K562 (cell line): ENCODE results near the gene TCF25. TPM values are rescaled to one million over a fixed set of nuclear protein-coding genes. Genes with fewer than 3 reads are reported as not detected.

Source experiments
- ATAC-seq: fragments of 200-7000 bp; cut with Tn5 transposase; 3 replicates; pipeline ENCODE4 v1.9.1; 2020; ENCODE audit warnings: moderate library complexity
- BruUV-seq: library from RNA; stranded (reverse); fragments of 400-500 nt; replicated peaks from 2 replicates; lab custom pipeline; 2021; lab: Mats Ljungman, UMichigan
- CTCF ChIA-PET: fragments of 300-600 bp; formaldehyde crosslinking; extraction: SDS; loops from one replicate; lab custom pipeline; 2021; ENCODE audit warnings: low intra/inter-chr PET ratio; lab: Yijun Ruan, JAX
- POLR2A ChIA-PET: fragments of 300-600, 350-650 bp; sonication (Branson Sonifier 250); formaldehyde crosslinking; extraction: SDS; loops from one replicate; lab custom pipeline; 2021; ENCODE audit warnings: antibody characterized with exemption, inconsistent platforms; lab: Yijun Ruan, JAX
- DNase-seq, 4 experiments: peaks; one replicate each; pipeline versions ENCODE4 v3.0.0 to v3.0.0-alpha.2; 2011 to 2018; ENCODE audit warnings: low spot score in 3 of 4, mixed read lengths in 3 of 4; ENCODE audit errors: extremely low read depth in 1 of 4
- FAIRE-seq: peaks from 2 replicates; lab custom pipeline; 2011; peaks lifted over from hg19 to GRCh38; lab: Jason Lieb, UNC
- H2AFZ ChIP-seq: 2 replicates; pipeline ENCODE4 v1.6.0; 2011; ENCODE audit warnings: low read depth, low read length, control low read depth, inconsistent platforms
- H3K27ac ChIP-seq: fragments of 200-600 bp; 3 replicates; pipeline ENCODE4 v1.8.0; 2011; ENCODE audit warnings: low read depth, mild to moderate bottlenecking, control low read depth, inconsistent platforms, low read length, moderate library complexity, mixed read lengths; ENCODE audit errors: extremely low read depth
- H3K27me3 ChIP-seq, 2 experiments: fragments of 300-600 bp in 1 of 2; 2 replicates in 1 of 2; 3 replicates in 1 of 2; pipeline versions ENCODE4 v1.6.0 to v1.8.0; 2011; ENCODE audit warnings: inconsistent platforms in 2 of 2, low read length in 2 of 2, mild to moderate bottlenecking in 1 of 2, mixed read lengths in 1 of 2, moderate library complexity in 1 of 2; ENCODE audit not compliant: control insufficient read depth in 2 of 2, insufficient read depth in 2 of 2
- H3K36me3 ChIP-seq: fragments of 300-600 bp; 3 replicates; pipeline ENCODE4 v1.8.0; 2011; ENCODE audit warnings: mild to moderate bottlenecking, low read length, inconsistent platforms; ENCODE audit not compliant: control insufficient read depth, insufficient read depth
- H3K4me1 ChIP-seq, 2 experiments: fragments of 200-600 bp in 1 of 2; replicated peaks in 1 of 2; 2 replicates in 1 of 2; 3 replicates in 1 of 2; pipeline versions ENCODE4 v1.5.1 to v1.8.0; 2011; ENCODE audit warnings: inconsistent platforms in 2 of 2, low read length in 2 of 2, mild to moderate bottlenecking in 1 of 2, mixed read lengths in 1 of 2, moderate library complexity in 1 of 2; ENCODE audit not compliant: control insufficient read depth in 2 of 2, insufficient read depth in 2 of 2
- H3K4me2 ChIP-seq: 2 replicates; pipeline ENCODE4 v1.6.1; 2011; ENCODE audit warnings: low read length, control low read depth, inconsistent platforms, mixed read lengths; ENCODE audit not compliant: insufficient read depth
- H3K4me3 ChIP-seq: fragments of 200-600 bp; sonication (generic), shearing (Covaris generic); 2 replicates; pipeline ENCODE4 v1.5.1; 2016; ENCODE audit warnings: control low read depth, inconsistent platforms
- H3K79me2 ChIP-seq: fragments of 200-600 bp; 3 replicates; pipeline ENCODE4 v1.8.0; 2011; ENCODE audit warnings: low read length, inconsistent platforms; ENCODE audit not compliant: control insufficient read depth, insufficient read depth
- H3K9ac ChIP-seq, 2 experiments: 2 replicates each; pipeline versions ENCODE4 v1.6.0 to v1.6.1; 2011; ENCODE audit warnings: low read depth in 2 of 2, low read length in 2 of 2, control low read depth in 1 of 2, inconsistent platforms in 1 of 2, mild to moderate bottlenecking in 1 of 2, mixed read lengths in 1 of 2; ENCODE audit not compliant: insufficient read depth in 1 of 2
- H3K9me1 ChIP-seq: one replicate; pipeline ENCODE4 v1.6.0; 2011; ENCODE audit warnings: inconsistent platforms, mild to moderate bottlenecking, low read length, moderate library complexity; ENCODE audit not compliant: control insufficient read depth, insufficient read depth
- H3K9me3 ChIP-seq: replicated peaks from 2 replicates; pipeline ENCODE4 v1.5.1; 2011; ENCODE audit warnings: low read depth, low read length, inconsistent platforms; ENCODE audit not compliant: control insufficient read depth, insufficient read depth
- H4K20me1 ChIP-seq: replicated peaks from 2 replicates; pipeline ENCODE4 v1.6.1; 2011; ENCODE audit warnings: low read length, inconsistent platforms, mixed read lengths; ENCODE audit not compliant: control insufficient read depth, insufficient read depth
- RB1 ChIP-seq: fragments of 450-650 bp; IDR thresholded peaks from 2 replicates; pipeline ENCODE4 v1.6.1; 2017; ENCODE audit warnings: low read depth, mild to moderate bottlenecking
- SPI1 ChIP-seq: IDR thresholded peaks from 2 replicates; pipeline ENCODE4 v1.6.1; 2011; ENCODE audit warnings: low read depth, low read length, control low read depth, borderline replicate concordance
- SUPT5H ChIP-seq: fragments of 450-650 bp; IDR thresholded peaks from 2 replicates; pipeline ENCODE4 v1.6.1; 2016
- ZNF143 ChIP-seq: sonication (generic); formaldehyde crosslinking; IDR thresholded peaks from 2 replicates; pipeline ENCODE4 v1.9.0; 2022; ENCODE audit warnings: mild to moderate bottlenecking, missing genetic modification reagents
- WGBS: fragments of 100-300 bp; shearing (Covaris generic); methylation state at CpG from one replicate; pipeline ENCODE4 v1.1.6; 2016; ENCODE audit warnings: low coverage, mixed read lengths; ENCODE audit not compliant: insufficient coverage; ENCODE audit errors: missing lambda C conversion rate; 5-methylcytosine and 5-hydroxymethylcytosine counted together
- in situ Hi-C: fragments of 300-500 bp; cut with MboI; formaldehyde crosslinking; loops from 4 replicates; pipeline ENCODE4 v1.15.0; 2018; ENCODE audit warnings: inconsistent platforms, mixed read lengths
- intact Hi-C: fragments of 100-400 bp; cut with micrococcal nuclease; formaldehyde crosslinking; loops from 2 replicates; pipeline ENCODE4 v1.14.2; 2022
- polyA plus RNA-seq, 8 experiments: library from polyadenylated mRNA; depleted of rRNA in 4 of 8; stranded (reverse) in 5 of 8; unstranded in 3 of 8; fragments of >200 nt; fragmentation: Nextera tagmentation in 2 of 8; fragmentation: Illumina TruSeq in 1 of 8; extraction: Ambion mirVana in 2 of 8; extraction: Trizol in 1 of 8; gene quantifications; 2 replicates each; pipeline versions ENCODE4 v1.2.1 to v1.2.3, GENCODE V29; 2011 to 2014; ENCODE audit warnings: inconsistent platforms in 1 of 8, missing spikeins in 1 of 8
- total RNA-seq, 7 experiments: library from RNA; depleted of rRNA in 6 of 7; stranded (reverse); fragments of >200 nt in 6 of 7; fragmentation: Illumina TruSeq in 2 of 7; extraction: Trizol in 2 of 7; gene quantifications; 2 replicates each; pipeline versions ENCODE4 v1.2.1 to v1.2.3, GENCODE V29; 2011 to 2021; ENCODE audit warnings: low replicate concordance in 1 of 7
- TF ChIP-seq, protein P1 (sequence below): fragments of 250-450 bp; sonication (Bioruptor Pico); IDR thresholded peaks from 2 replicates; pipeline ENCODE4 v1.4.0; 2020
- TF ChIP-seq, protein P2 (sequence below), 2 experiments: fragments of 450-650 bp in 1 of 2; sonication (generic) in 1 of 2; formaldehyde crosslinking; conservative IDR thresholded peaks; 2 replicates each; pipeline versions ENCODE4 v1.4.0 to v1.8.1; 2020 to 2022; ENCODE audit warnings: mild to moderate bottlenecking in 1 of 2, missing genetic modification reagents in 1 of 2
- TF ChIP-seq, protein P3 (sequence below), 3 experiments: IDR thresholded peaks in 2 of 3; conservative IDR thresholded peaks in 1 of 3; 2 replicates each; pipeline ENCODE4 v1.5.1; 2011 to 2012; ENCODE audit warnings: low read length in 3 of 3, mild to moderate bottlenecking in 3 of 3, control low read depth in 2 of 3, improper control_type of control experiment in 1 of 3, inconsistent platforms in 1 of 3, low read depth in 1 of 3, mixed read lengths in 1 of 3, moderate library complexity in 1 of 3; ENCODE audit not compliant: insufficient read depth in 2 of 3
- TF ChIP-seq, protein P4 (sequence below): fragments of 450-650 bp; formaldehyde crosslinking; IDR thresholded peaks from 2 replicates; pipeline ENCODE4 v1.4.0; 2020; ENCODE audit warnings: mild to moderate bottlenecking, mixed read lengths

The TCF25 gene
- total and polyA plus RNA-seq, 9 of the 15 experiments (the other 6 are each of a cell fraction or from before 2014, with no cell fraction given), result 9.0 to 154 (median 83.8) TPM

DNA sequence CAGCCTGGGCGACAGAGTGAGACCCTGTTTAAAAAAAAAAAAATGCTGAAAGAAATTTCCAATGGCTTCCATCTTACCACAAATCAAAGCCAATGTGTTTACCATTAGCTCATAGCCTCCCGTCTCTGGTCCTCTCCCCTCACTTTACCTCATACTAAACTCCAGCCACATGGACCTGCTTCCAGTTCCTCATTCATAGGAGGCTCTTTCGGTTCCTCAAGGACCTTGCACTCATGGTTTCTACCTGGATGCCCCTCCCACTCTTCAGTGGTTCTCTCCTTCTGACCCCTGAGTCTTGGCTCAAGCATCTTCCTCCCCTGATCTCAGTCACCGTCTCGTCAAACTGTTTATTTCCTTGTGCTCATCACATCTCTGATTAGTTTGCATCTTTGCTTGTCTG lies 71.4 kb downstream of the TCF25 start:
- in situ Hi-C loops (no loop called here), intact Hi-C loops (no loop called here)
- Histone ChIP-seq H3K4me2 (no peak overlapping the region), H3K9ac (no peak overlapping the region), H3K9me1 (no peaks in the 10 kb centered on the region), H3K27ac (no peak overlapping the region), H2AFZ (no peak overlapping the region), H3K9me3 (no peaks in the 10 kb centered on the region), H3K4me3 (no peak overlapping the region), H3K79me2 (peaks cover 8% of the 10 kb centered on the region), H3K36me3 (no peaks in the 10 kb centered on the region; the same call in 2 of the 3 replicates), H3K4me1 (peaks cover 0 to 19% of the 10 kb centered on the region in 2 experiments; a peak in 3 of 5 replicates), H4K20me1 (no peaks in the 10 kb centered on the region), H3K27me3 (peaks cover 13 to 27% of the 10 kb centered on the region in 2 experiments)
- CTCF ChIA-PET, result no interaction called here
- TF ChIP-seq RB1, result no peak
- peak; percentile 60; the same call in 1 of the 2 replicates for TF ChIP-seq SPI1
- TF ChIP-seq, protein P1, sequence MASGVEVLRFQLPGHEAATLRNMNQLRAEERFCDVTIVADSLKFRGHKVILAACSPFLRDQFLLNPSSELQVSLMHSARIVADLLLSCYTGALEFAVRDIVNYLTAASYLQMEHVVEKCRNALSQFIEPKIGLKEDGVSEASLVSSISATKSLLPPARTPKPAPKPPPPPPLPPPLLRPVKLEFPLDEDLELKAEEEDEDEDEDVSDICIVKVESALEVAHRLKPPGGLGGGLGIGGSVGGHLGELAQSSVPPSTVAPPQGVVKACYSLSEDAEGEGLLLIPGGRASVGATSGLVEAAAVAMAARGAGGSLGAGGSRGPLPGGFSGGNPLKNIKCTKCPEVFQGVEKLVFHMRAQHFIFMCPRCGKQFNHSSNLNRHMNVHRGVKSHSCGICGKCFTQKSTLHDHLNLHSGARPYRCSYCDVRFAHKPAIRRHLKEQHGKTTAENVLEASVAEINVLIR (CRISPR knock-in tag), result no peak
- FAIRE-seq, result no peak
- no peak for DNase-seq
- POLR2A ChIA-PET, result no interaction called here
- no TSS peak for BruUV-seq
- no peak for ATAC-seq
- WGBS, result 6% methylated on average over 5 of the region's 5 CpGs

DNA sequence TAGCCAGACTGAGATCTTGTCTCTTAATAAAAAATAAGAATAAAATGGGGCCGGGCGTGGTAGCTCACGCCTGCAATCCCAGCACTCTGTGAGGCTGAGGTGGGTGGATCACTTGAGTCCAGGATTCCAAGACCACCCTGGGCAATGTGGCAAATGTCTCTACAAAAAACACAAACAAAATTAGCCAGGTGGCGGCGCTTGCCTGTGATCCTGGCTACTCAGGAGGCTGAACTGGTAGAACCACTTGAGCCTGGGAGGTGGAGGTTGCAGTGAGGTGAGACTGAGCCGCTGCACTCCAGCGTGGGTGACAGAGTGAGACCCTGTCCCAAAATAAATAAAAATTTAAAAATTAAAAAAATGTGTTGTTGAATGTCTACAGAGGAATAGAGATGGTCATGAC lies 72.3 kb downstream of the TCF25 start:
- intact Hi-C loops, result no loop called here
- H3K27ac ChIP-seq, result no peak overlapping the region

More for the DNA sequence above, 72.3 kb downstream of the TCF25 start:
- no peak overlapping the region for H3K4me3 ChIP-seq
- no peak for ATAC-seq
- H3K9me1 ChIP-seq, result no peaks in the 10 kb centered on the region
- TF ChIP-seq, protein P2, sequence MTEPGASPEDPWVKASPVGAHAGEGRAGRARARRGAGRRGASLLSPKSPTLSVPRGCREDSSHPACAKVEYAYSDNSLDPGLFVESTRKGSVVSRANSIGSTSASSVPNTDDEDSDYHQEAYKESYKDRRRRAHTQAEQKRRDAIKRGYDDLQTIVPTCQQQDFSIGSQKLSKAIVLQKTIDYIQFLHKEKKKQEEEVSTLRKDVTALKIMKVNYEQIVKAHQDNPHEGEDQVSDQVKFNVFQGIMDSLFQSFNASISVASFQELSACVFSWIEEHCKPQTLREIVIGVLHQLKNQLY (CRISPR knock-in tag; conservative IDR thresholded peaks at IDR 0.05), result no peak
- TF ChIP-seq ZNF143 (CRISPR knock-in tag) (no peak), SUPT5H (no peak)
- TF ChIP-seq, protein P3, sequence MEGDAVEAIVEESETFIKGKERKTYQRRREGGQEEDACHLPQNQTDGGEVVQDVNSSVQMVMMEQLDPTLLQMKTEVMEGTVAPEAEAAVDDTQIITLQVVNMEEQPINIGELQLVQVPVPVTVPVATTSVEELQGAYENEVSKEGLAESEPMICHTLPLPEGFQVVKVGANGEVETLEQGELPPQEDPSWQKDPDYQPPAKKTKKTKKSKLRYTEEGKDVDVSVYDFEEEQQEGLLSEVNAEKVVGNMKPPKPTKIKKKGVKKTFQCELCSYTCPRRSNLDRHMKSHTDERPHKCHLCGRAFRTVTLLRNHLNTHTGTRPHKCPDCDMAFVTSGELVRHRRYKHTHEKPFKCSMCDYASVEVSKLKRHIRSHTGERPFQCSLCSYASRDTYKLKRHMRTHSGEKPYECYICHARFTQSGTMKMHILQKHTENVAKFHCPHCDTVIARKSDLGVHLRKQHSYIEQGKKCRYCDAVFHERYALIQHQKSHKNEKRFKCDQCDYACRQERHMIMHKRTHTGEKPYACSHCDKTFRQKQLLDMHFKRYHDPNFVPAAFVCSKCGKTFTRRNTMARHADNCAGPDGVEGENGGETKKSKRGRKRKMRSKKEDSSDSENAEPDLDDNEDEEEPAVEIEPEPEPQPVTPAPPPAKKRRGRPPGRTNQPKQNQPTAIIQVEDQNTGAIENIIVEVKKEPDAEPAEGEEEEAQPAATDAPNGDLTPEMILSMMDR (IDR thresholded peaks at IDR 0.05 in 2 of 3, conservative IDR thresholded peaks at IDR 0.05 in 1 of 3; ENCODE audit: insufficient read depth in 2 of 3, low read depth in 1 of 3, low read length in 3 of 3), result peak; percentile 13 to 19 (median 14); a peak in 1 of 6 replicates
- TF ChIP-seq, protein P4, sequence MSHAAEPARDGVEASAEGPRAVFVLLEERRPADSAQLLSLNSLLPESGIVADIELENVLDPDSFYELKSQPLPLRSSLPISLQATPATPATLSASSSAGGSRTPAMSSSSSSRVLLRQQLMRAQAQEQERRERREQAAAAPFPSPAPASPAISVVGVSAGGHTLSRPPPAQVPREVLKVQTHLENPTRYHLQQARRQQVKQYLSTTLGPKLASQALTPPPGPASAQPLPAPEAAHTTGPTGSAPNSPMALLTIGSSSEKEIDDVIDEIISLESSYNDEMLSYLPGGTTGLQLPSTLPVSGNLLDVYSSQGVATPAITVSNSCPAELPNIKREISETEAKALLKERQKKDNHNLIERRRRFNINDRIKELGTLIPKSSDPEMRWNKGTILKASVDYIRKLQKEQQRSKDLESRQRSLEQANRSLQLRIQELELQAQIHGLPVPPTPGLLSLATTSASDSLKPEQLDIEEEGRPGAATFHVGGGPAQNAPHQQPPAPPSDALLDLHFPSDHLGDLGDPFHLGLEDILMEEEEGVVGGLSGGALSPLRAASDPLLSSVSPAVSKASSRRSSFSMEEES, result no peak
- H4K20me1 ChIP-seq, result no peaks in the 10 kb centered on the region
- POLR2A ChIA-PET, result no interaction called here
- H3K36me3 ChIP-seq, result peaks cover 2% of the 10 kb centered on the region; the same call in 1 of the 3 replicates
- peaks cover 13 to 27% of the 10 kb centered on the region in 2 experiments for H3K27me3 ChIP-seq
- in situ Hi-C loops, result no loop called here
- no peak overlapping the region for H2AFZ ChIP-seq
- peaks cover 9% of the 10 kb centered on the region for H3K79me2 ChIP-seq
- H3K4me2 ChIP-seq, result no peak overlapping the region
- CTCF ChIA-PET, result no interaction called here
- DNase-seq, result no peak
- BruUV-seq, result no TSS peak
- peaks cover 0 to 22% of the 10 kb centered on the region in 2 experiments; a peak in 3 of 5 replicates for H3K4me1 ChIP-seq
- 11% methylated on average over 7 of the region's 7 CpGs for WGBS
- no peak for FAIRE-seq
- no peaks in the 10 kb centered on the region for H3K9me3 ChIP-seq
- H3K9ac ChIP-seq, result no peak overlapping the region
